ENCODE measurements around the gene SOAT2. TPM values are rescaled to one million over a fixed set of nuclear protein-coding genes. Genes with fewer than 3 reads are reported as not detected.
A peak's percentile ranks its signal among the peaks of the same experiment; 100 is the strongest.

SOAT2 gene
- total and polyA plus RNA-seq, 2 donors (not counting 3 experiments of a cell fraction or from before 2014, with no cell fraction given) = not detected

GRCh38 chr12:53079226-53080117, 23.8 kb upstream of the SOAT2 start, which contains the start of gene SPRYD3:
TSS of gene SPRYD3 (minus strand) at chr12:53079390. CDS start at chr12:53079333, 57 bp downstream.
- POLR2A ChIA-PET = interaction anchor here (0.6 to 1.1 kb wide), 7 partner anchors 9 to 116 kb away, joined by 3 to 5 read pairs (median 3); partner anchors contain the start of genes CSAD and IGFBP6

More at GRCh38 chr12:53079226-53080117, 23.8 kb upstream of the SOAT2 start, which contains the start of gene SPRYD3:
- dilution Hi-C loops (cut with MboI; ENCODE audit: extremely low pct_ligation_motif_present, low sequenced_read_pairs) (no loop called here), intact Hi-C loops (cut with micrococcal nuclease) (loop anchor here (1.0 to 2.0 kb wide), 3 partner anchors 20 to 101 kb away; partner anchors contain the start of genes CSAD and ZNF740)
- TF ChIP-seq, protein P1, sequence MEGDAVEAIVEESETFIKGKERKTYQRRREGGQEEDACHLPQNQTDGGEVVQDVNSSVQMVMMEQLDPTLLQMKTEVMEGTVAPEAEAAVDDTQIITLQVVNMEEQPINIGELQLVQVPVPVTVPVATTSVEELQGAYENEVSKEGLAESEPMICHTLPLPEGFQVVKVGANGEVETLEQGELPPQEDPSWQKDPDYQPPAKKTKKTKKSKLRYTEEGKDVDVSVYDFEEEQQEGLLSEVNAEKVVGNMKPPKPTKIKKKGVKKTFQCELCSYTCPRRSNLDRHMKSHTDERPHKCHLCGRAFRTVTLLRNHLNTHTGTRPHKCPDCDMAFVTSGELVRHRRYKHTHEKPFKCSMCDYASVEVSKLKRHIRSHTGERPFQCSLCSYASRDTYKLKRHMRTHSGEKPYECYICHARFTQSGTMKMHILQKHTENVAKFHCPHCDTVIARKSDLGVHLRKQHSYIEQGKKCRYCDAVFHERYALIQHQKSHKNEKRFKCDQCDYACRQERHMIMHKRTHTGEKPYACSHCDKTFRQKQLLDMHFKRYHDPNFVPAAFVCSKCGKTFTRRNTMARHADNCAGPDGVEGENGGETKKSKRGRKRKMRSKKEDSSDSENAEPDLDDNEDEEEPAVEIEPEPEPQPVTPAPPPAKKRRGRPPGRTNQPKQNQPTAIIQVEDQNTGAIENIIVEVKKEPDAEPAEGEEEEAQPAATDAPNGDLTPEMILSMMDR (IDR thresholded peaks at IDR 0.05; ENCODE audit: extremely low read depth in 1 of 2, insufficient read depth in 1 of 2, low read depth in 1 of 2, low read length in 2 of 2) = no peak
- TF ChIP-seq MYC (IDR thresholded peaks at IDR 0.05; ENCODE audit: low read depth, low read length) = no peak
- TF ChIP-seq JUN (IDR thresholded peaks at IDR 0.05; ENCODE audit: borderline replicate concordance, insufficient read depth, insufficient read length, low read depth) = no peak
- no peak for TF ChIP-seq GATA2 (IDR thresholded peaks at IDR 0.05; ENCODE audit: insufficient read depth, insufficient read length, low read depth, low read length)
- TF ChIP-seq POLR2AphosphoS5 (IDR thresholded peaks at IDR 0.05; ENCODE audit: insufficient read depth, low read depth, low read length) = peak; percentile 86
- peak; percentile 98 for TF ChIP-seq POLR2A (IDR thresholded peaks at IDR 0.05; ENCODE audit: low read depth, low read length)
- peaks cover 0 to 19% of the 10 kb centered on the region in 2 experiments for H3K36me3 ChIP-seq (ENCODE audit: control insufficient read depth in 2 of 2, extremely low read depth in 1 of 2, insufficient read depth in 2 of 2, low read length in 2 of 2)
- H3K4me3 ChIP-seq (replicated peaks in 1 of 3; ENCODE audit: insufficient read depth in 1 of 3, low read depth in 1 of 3, low read length in 3 of 3) = peak within 1 kb of the TSS; percentile 68 to 87 (median 80)
- DNase-seq (ENCODE audit: low read depth, low spot score) (peak; percentile 98), FAIRE-seq (peak; percentile 98)
- peak within 1 kb of the TSS; percentile 52 for H3K27ac ChIP-seq (ENCODE audit: insufficient read depth, low read depth, low read length)
- H3K9me1 ChIP-seq (replicated peaks; ENCODE audit: control insufficient read depth, extremely low read depth, insufficient read depth, low read length) = no peaks in the 10 kb centered on the region
- BruUV-seq (replicated peaks) = TSS peak; percentile 93
- no peaks in the 10 kb centered on the region for H3K9me3 ChIP-seq (replicated peaks; ENCODE audit: control insufficient read depth, insufficient read depth, low read length)
- H3K27me3 ChIP-seq (ENCODE audit: control insufficient read depth in 2 of 2, insufficient read depth in 2 of 2, low read length in 2 of 2) = no peaks in the 10 kb centered on the region
- CTCF ChIA-PET = interaction anchor here (0.6 to 6.4 kb wide), 12 partner anchors 13 to 119 kb away, joined by 3 to 91 read pairs (median 4); partner anchors contain the start of genes CSAD, IGFBP6, SOAT2 and ZNF740
- H4K20me1 ChIP-seq (replicated peaks; ENCODE audit: control insufficient read depth, extremely low read depth, insufficient read depth, low read length) = no peaks in the 10 kb centered on the region
- H3K4me2 ChIP-seq (ENCODE audit: insufficient read depth, low read length) = peak within 1 kb of the TSS; percentile 91
- H3K9ac ChIP-seq (replicated peaks; ENCODE audit: extremely low read depth, insufficient read depth, low read length) = peak within 1 kb of the TSS; percentile 84
- peaks cover 11% of the 10 kb centered on the region for H3K79me2 ChIP-seq (ENCODE audit: control insufficient read depth, insufficient read depth, low read length)
- peak within 1 kb of the TSS; percentile 78 for H2AFZ ChIP-seq (ENCODE audit: low read depth, low read length)
- H3K4me1 ChIP-seq (ENCODE audit: control insufficient read depth, extremely low read depth, insufficient read depth, low read length) = peaks cover 9% of the 10 kb centered on the region

Data from endothelial cell of umbilical vein (primary cell).